ENCODE results near the gene ECHS1. TPM values are rescaled to one million over a fixed set of nuclear protein-coding genes. Genes with fewer than 3 reads are reported as not detected.
A peak's percentile ranks its signal among the peaks of the same experiment; 100 is the strongest.

ECHS1 gene
- total and polyA plus RNA-seq, 7 donors, result 83.2 to 151 (median 121) TPM

DNA sequence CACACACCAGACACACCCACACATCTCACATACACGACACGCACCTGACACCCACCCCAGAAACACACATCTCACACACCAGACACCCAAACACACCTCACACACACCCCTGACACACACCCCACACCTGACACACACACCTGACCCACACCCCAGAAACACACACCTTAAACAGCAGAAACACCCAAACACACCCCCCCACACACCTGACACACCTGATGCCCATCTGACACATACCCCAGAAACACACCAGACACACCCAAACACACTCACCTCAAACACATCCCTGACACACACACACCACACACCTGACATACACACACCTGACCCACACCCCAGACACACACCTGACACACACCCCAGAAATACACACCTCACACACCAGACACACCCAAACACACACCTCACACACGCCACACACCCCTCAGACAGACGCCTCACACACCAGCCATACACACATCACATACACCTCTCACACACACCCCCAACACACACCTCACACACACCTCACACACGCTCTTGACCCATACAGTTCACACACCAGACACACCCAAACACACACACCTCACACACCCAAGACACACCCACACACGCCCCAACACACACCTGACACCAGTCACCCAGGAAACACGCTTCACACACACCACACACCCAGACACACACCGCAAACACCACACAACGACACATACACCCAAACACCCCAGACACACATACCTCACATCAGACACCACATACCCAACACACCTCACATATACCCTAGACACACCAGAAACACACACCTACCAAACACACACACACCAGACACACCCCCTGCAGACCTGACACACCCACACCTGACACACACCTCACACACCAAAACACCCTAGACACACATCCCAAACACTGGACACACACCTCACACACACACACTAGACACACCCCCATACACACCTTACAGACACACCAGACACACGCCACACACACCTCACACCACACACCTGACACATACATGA is 34.8 kb downstream of the ECHS1 start:
- Histone ChIP-seq H3K27me3 (ENCODE audit: insufficient read depth in 3 of 3, low read length in 2 of 3) (peaks cover 0 to 71% (median 41%) of the 10 kb centered on the region in 3 donors), H3K27ac (no peak overlapping the region), H3K9me3 (no peaks in the 10 kb centered on the region), H3K4me1 (peaks cover 12% of the 10 kb centered on the region), H3K4me3 (no peak overlapping the region), H3K36me3 (ENCODE audit: insufficient read depth in 1 of 2, low read depth in 1 of 2) (no peaks in the 10 kb centered on the region)
- peak in 1 of 2 donors; percentile 36 for DNase-seq
- ATAC-seq, result no peak
- no peak for TF ChIP-seq CTCF (IDR thresholded peaks at IDR 0.05)
- WGBS, 3 donors, result 89 to 92% (median 90%) methylated on average over 10 of the region's 10 CpGs
- intact Hi-C loops (cut with DNase I), result no loop called here

DNA sequence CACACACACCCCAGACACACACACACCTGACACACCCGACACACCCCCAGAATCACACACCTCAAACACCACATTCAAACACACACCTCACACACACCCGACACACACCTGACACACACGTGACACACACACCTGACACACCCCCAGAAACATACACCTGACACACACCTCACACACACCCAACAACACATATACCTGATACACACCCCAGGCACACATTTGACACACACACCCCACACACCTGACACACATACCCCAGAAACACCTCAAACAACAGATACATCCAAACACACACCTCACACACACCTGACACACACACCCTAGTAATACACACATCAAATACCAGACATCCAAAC is 35.8 kb downstream of the ECHS1 start:
- Histone ChIP-seq H3K9me3 (no peaks in the 10 kb centered on the region), H3K27me3 (ENCODE audit: insufficient read depth in 3 of 3, low read length in 2 of 3) (peaks cover 0 to 66% (median 45%) of the 10 kb centered on the region in 3 donors), H3K4me3 (no peak overlapping the region), H3K27ac (no peak overlapping the region), H3K36me3 (ENCODE audit: insufficient read depth in 1 of 2, low read depth in 1 of 2) (no peaks in the 10 kb centered on the region), H3K4me1 (peaks cover 12% of the 10 kb centered on the region)
- 81 to 95% (median 86%) methylated on average over 3 of the region's 3 CpGs for WGBS, 3 donors
- ATAC-seq, result no peak
- DNase-seq, result peak in 1 of 2 donors; percentile 12
- no peak for TF ChIP-seq CTCF (IDR thresholded peaks at IDR 0.05)
- intact Hi-C loops (cut with DNase I), result no loop called here

DNA sequence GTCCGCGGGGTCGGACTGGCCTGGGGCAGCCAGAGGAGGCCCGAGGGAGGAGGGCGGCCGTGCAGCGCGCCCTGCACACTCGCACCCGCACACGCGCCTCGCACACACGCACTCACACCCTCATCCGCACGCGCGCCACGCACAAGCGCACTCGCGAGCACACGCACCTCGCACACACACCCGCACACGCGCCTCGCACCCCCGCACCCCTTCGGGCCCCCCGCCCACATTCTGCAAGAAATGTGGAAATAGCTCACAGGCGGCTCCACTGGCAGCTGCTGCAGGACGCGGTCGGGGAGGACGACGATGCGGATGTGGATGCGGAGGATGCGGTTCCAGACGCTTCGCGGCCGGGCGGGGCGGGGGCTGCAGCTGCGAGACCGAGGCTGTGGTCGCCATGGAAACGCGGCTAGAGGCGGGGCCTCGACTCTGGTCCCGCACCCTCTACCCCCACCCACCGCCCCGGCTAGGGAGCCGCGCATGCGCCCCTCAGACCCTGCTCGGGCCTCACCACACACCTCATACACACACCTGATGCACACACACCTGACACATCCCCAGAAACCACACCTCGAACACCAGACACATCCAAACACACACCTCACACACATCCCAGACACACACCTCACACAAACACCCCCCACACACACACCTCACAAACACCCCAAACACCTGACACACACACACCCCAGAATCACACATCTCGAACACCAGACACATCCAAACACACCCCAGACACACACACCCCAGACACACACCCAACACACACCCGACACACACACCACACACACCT is 36.4 kb downstream of the ECHS1 start, which contains the start of gene CALY:
Gene CALY, minus strand, starts transcription at position 320 of the 793 bp plus-strand sequence. CDS start 7,907 bp downstream, outside the sequence.
- peak within 1 kb of the TSS; percentile 56 for H3K4me3 ChIP-seq
- peak in 1 of 4 donors; percentile 29 for ATAC-seq

DNA sequence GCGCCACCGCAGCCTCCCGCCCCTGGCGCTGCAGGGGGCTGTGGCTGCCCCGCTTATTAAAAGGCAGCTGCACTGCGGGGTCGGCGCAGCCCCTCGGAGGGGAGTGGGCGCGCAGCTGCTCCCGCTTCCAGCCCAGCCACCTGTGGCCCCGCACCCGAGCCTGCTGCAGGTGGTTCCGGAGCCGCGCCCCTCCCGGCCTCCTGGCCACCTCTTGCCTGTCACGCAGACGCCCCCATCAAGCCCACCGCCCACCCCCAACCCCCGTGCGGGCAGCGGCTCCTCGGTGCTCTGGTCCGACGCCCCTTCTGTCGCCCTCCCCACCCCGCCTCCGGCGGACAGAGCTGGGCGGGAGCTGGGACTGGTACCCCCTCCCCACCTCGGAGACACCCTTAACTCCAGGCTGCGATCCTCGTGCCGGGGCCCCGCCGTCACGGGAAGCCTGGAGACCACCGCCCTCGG is 37.0 kb downstream of the ECHS1 start:
- Histone ChIP-seq H3K27ac (no peak overlapping the region), H3K36me3 (ENCODE audit: insufficient read depth in 1 of 2, low read depth in 1 of 2) (no peaks in the 10 kb centered on the region), H3K27me3 (ENCODE audit: insufficient read depth in 3 of 3, low read length in 2 of 3) (peaks cover 0 to 66% (median 47%) of the 10 kb centered on the region in 3 donors), H3K4me3 (peak overlapping the region; percentile 56), H3K4me1 (peaks cover 12% of the 10 kb centered on the region), H3K9me3 (no peaks in the 10 kb centered on the region)
- no peak for TF ChIP-seq CTCF (IDR thresholded peaks at IDR 0.05)
- 2 to 4% (median 3%) methylated on average over 27 to 41 of the region's 41 CpGs for WGBS, 3 donors
- peak; percentile 9 to 51 for DNase-seq
- no peak for ATAC-seq
- intact Hi-C loops (cut with DNase I), result no loop called here

More for the DNA sequence above, 36.4 kb downstream of the ECHS1 start, which contains the start of gene CALY:
- intact Hi-C loops (cut with DNase I), result no loop called here
- no peaks in the 10 kb centered on the region for H3K36me3 ChIP-seq (ENCODE audit: insufficient read depth in 1 of 2, low read depth in 1 of 2)
- WGBS, 3 donors, result 10 to 13% (median 13%) methylated on average over 40 to 63 of the region's 63 CpGs
- no peaks in the 10 kb centered on the region for H3K9me3 ChIP-seq
- H3K27ac ChIP-seq, result no peak within 1 kb of the TSS
- H3K27me3 ChIP-seq (ENCODE audit: insufficient read depth in 3 of 3, low read length in 2 of 3), result peaks cover 0 to 66% (median 47%) of the 10 kb centered on the region in 3 donors
- no peak for TF ChIP-seq CTCF (IDR thresholded peaks at IDR 0.05)
- peak; percentile 24 to 62 for DNase-seq
- H3K4me1 ChIP-seq, result peaks cover 12% of the 10 kb centered on the region
